ENCODE data around the gene MYNN. TPM values are rescaled to one million over a fixed set of nuclear protein-coding genes. Genes with fewer than 3 reads are reported as not detected.

The MYNN gene
- total RNA-seq, 1 experiment from 2014 or later: 20.5 TPM

DNA sequence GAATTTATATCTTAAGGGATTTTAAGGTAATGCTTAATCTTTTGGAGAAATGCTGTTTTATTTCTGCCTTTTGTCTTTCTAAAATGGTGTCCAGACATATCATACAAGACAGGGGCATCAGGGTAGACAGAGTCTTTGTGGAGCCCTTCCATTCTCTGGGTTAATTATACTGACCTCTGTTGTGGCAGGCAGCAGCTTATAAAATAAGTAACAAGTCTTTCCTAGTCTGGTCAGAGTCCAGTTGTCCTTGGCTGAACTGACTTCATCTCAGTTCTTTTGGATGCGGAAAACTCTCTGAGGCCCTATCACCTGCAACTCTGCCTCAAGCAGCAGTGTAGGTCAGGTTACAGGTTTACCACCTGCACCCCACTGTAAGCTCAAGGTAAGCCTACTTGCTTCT lies 19.2 kb downstream of the MYNN start:
- POLR2A ChIA-PET (ENCODE audit: low non-redundant PET): no interaction called here
- no TSS peak for BruUV-seq (replicated peaks)
- H3K36me3 ChIP-seq (ENCODE audit: insufficient read depth, low read length, poor library complexity, severe bottlenecking): peaks cover 9% of the 10 kb centered on the region

DNA sequence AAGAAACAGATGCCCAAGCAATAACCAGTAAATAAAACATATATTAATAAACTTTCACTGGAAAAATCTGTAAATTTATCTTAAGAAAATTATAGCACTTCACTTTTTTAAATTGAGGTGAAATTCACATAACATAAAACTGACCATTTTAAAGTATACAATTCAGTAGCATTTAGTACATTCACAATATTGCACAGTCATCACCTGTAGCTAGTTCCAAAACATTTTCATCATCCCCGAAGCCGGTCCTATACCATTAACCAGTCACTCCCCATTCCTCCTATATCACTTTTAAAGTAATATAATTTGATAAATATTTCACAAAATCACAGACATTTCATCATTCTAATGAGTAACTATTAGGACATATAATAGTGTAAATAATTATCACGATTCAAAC lies 31.5 kb downstream of the MYNN start:
- intact Hi-C loops (cut with micrococcal nuclease; ENCODE audit: unreplicated experiment): no loop called here
- ChIA-PET CTCF (no interaction called here), POLR2A (ENCODE audit: low non-redundant PET) (no interaction called here)
- H3K4me3 ChIP-seq (ENCODE audit: low read depth, low read length, poor library complexity, severe bottlenecking): no peak overlapping the region
- peaks cover 23% of the 10 kb centered on the region for H3K36me3 ChIP-seq (ENCODE audit: insufficient read depth, low read length, poor library complexity, severe bottlenecking)
- no peaks in the 10 kb centered on the region for H3K4me1 ChIP-seq (ENCODE audit: insufficient read depth, low read length, poor library complexity, severe bottlenecking)
- DNase-seq (ENCODE audit: low spot score): no peak
- TF ChIP-seq, protein P1, sequence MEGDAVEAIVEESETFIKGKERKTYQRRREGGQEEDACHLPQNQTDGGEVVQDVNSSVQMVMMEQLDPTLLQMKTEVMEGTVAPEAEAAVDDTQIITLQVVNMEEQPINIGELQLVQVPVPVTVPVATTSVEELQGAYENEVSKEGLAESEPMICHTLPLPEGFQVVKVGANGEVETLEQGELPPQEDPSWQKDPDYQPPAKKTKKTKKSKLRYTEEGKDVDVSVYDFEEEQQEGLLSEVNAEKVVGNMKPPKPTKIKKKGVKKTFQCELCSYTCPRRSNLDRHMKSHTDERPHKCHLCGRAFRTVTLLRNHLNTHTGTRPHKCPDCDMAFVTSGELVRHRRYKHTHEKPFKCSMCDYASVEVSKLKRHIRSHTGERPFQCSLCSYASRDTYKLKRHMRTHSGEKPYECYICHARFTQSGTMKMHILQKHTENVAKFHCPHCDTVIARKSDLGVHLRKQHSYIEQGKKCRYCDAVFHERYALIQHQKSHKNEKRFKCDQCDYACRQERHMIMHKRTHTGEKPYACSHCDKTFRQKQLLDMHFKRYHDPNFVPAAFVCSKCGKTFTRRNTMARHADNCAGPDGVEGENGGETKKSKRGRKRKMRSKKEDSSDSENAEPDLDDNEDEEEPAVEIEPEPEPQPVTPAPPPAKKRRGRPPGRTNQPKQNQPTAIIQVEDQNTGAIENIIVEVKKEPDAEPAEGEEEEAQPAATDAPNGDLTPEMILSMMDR (conservative IDR thresholded peaks at IDR 0.05; ENCODE audit: low read depth, low read length): no peak
- no peak for TF ChIP-seq EZH2 (IDR thresholded peaks at IDR 0.05; ENCODE audit: borderline replicate concordance, low read depth, low read length, poor library complexity, severe bottlenecking)
- no TSS peak for BruUV-seq (replicated peaks)
- H3K9me3 ChIP-seq (ENCODE audit: low read depth, low read length, poor library complexity, severe bottlenecking): no peaks in the 10 kb centered on the region
- no peak overlapping the region for H3K27ac ChIP-seq (ENCODE audit: low read depth, low read length, poor library complexity, severe bottlenecking)
- H3K27me3 ChIP-seq (replicated peaks; ENCODE audit: insufficient read depth, low read depth, low read length, poor library complexity): no peaks in the 10 kb centered on the region

More for the DNA sequence above, 19.2 kb downstream of the MYNN start:
- Histone ChIP-seq H3K9me3 (ENCODE audit: low read depth, low read length, poor library complexity, severe bottlenecking) (no peaks in the 10 kb centered on the region), H3K27ac (ENCODE audit: low read depth, low read length, poor library complexity, severe bottlenecking) (no peak overlapping the region), H3K27me3 (replicated peaks; ENCODE audit: insufficient read depth, low read depth, low read length, poor library complexity) (no peaks in the 10 kb centered on the region), H3K4me3 (ENCODE audit: low read depth, low read length, poor library complexity, severe bottlenecking) (no peak overlapping the region), H3K4me1 (ENCODE audit: insufficient read depth, low read length, poor library complexity, severe bottlenecking) (no peaks in the 10 kb centered on the region)
- intact Hi-C loops (cut with micrococcal nuclease; ENCODE audit: unreplicated experiment): no loop called here
- CTCF ChIA-PET: no interaction called here
- TF ChIP-seq, protein P1 (conservative IDR thresholded peaks at IDR 0.05; ENCODE audit: low read depth, low read length): no peak
- TF ChIP-seq EZH2 (IDR thresholded peaks at IDR 0.05; ENCODE audit: borderline replicate concordance, low read depth, low read length, poor library complexity, severe bottlenecking): no peak
- no peak for DNase-seq (ENCODE audit: low spot score)

DNA sequence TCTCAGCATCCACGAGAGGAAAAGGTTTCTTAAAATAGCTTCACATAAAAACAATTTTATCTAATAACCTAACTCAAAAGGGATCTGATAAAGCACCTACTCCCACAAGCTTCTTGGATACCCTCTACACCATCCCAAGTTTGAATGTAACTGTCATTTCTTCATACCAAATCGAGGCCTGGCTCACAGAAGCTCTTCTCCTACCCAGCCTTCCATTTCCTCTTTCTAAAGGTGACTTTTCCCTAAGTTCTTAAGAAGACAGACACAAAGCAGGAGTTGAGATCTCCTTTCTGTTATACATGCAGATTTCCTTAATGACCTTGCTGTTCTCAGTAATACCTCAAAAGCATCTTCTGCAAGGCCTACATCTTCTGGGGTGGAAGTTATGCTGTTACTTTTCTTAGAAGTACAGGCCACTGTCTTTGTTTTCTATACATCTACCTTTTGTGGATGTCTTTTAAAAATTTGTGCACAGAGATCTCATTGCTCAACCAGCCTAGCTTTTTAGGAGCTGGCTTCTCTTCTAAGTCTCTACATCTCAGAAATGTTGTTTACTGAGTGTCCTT lies 36.1 kb downstream of the MYNN start:
- Histone ChIP-seq H3K27me3 (replicated peaks; ENCODE audit: insufficient read depth, low read depth, low read length, poor library complexity) (no peaks in the 10 kb centered on the region), H3K9me3 (ENCODE audit: low read depth, low read length, poor library complexity, severe bottlenecking) (no peaks in the 10 kb centered on the region), H3K27ac (ENCODE audit: low read depth, low read length, poor library complexity, severe bottlenecking) (no peak overlapping the region), H3K4me1 (ENCODE audit: insufficient read depth, low read length, poor library complexity, severe bottlenecking) (peaks cover 5% of the 10 kb centered on the region), H3K4me3 (ENCODE audit: low read depth, low read length, poor library complexity, severe bottlenecking) (no peak overlapping the region), H3K36me3 (ENCODE audit: insufficient read depth, low read length, poor library complexity, severe bottlenecking) (peaks cover 5% of the 10 kb centered on the region)
- no peak for TF ChIP-seq EZH2 (IDR thresholded peaks at IDR 0.05; ENCODE audit: borderline replicate concordance, low read depth, low read length, poor library complexity, severe bottlenecking)
- TF ChIP-seq, protein P1 (conservative IDR thresholded peaks at IDR 0.05; ENCODE audit: low read depth, low read length): no peak
- POLR2A ChIA-PET (ENCODE audit: low non-redundant PET): no interaction called here
- DNase-seq (ENCODE audit: low spot score): no peak
- BruUV-seq (replicated peaks): no TSS peak
- intact Hi-C loops (cut with micrococcal nuclease; ENCODE audit: unreplicated experiment): no loop called here
- CTCF ChIA-PET: interaction anchor here (0.7 kb wide), 2 partner anchors 48 to 1681 kb away, joined by 6 to 7 read pairs; no protein-coding TSS in a partner anchor

Measured in A673 (cell line).